ENCODE data around the gene FEV. TPM values are rescaled to one million over a fixed set of nuclear protein-coding genes. Genes with fewer than 3 reads are reported as not detected.

The FEV gene
- total RNA-seq: not detected in 2 replicates

GRCh38 chr2:218985021-218985324, at the start of gene FEV:
TSS of gene FEV (minus strand) at chr2:218985184. CDS start at chr2:218985075, 109 bp downstream.

GRCh38 chr2:218993345-218994315, 8.6 kb upstream of the FEV start, which contains the start of gene CRYBA2:
TSS of gene CRYBA2 (minus strand) at chr2:218993422. CDS start at chr2:218993176, 246 bp downstream.

GRCh38 chr2:218959141-218959731, 25.7 kb downstream of the FEV start, which contains the start of gene CDK5R2:
TSS of gene CDK5R2 (plus strand) at chr2:218959666. CDS start at chr2:218959821, 155 bp downstream.

Other genes with a start within 250 kb of the FEV start
- 14.6 and 15.9 TPM in 2 replicates for gene CYP27A1, start 203.0 kb downstream of the FEV start, total RNA-seq
- not detected in 2 replicates for gene PRKAG3, start 153.4 kb downstream of the FEV start, total RNA-seq
- gene WNT6, start 125.4 kb downstream of the FEV start, total RNA-seq: not detected in 2 replicates
- not detected in 2 replicates for gene WNT10A, start 104.3 kb downstream of the FEV start, total RNA-seq
- gene CDK5R2, start 25.5 kb downstream of the FEV start, total RNA-seq: not detected in 2 replicates
- gene CRYBA2, start 8.2 kb upstream of the FEV start, total RNA-seq: not detected in 2 replicates
- gene CFAP65, start 56.3 kb upstream of the FEV start, total RNA-seq: not detected in 2 replicates
- not detected in 2 replicates for gene IHH, start 75.7 kb upstream of the FEV start, total RNA-seq
- gene NHEJ1, start 175.6 kb upstream of the FEV start, total RNA-seq: 16.3 and 18.6 TPM in 2 replicates
- 0.45 and 0.50 TPM in 2 replicates for gene SLC23A3, start 184.8 kb upstream of the FEV start, total RNA-seq
- 25.0 and 25.4 TPM in 2 replicates for gene CNPPD1, start 191.7 kb upstream of the FEV start, total RNA-seq
- 34.6 and 41.9 TPM in 2 replicates for gene RETREG2, start 193.1 kb upstream of the FEV start, total RNA-seq
- gene ZFAND2B, start 221.6 kb upstream of the FEV start, total RNA-seq: 28.2 and 31.9 TPM in 2 replicates
- gene ABCB6, start 233.8 kb upstream of the FEV start, total RNA-seq: 12.4 and 15.5 TPM in 2 replicates
- 50.8 and 53.8 TPM in 2 replicates for gene ATG9A, start 244.5 kb upstream of the FEV start, total RNA-seq
- gene ANKZF1, start 244.6 kb upstream of the FEV start, total RNA-seq: 18.7 and 21.7 TPM in 2 replicates